HK-2 (cell line): ENCODE measurements around the gene NUDT17.

Experiments used
- DNase-seq: peaks from one replicate; pipeline ENCODE4 v3.0.0-alpha.2; 2018; ENCODE audit not compliant: unreplicated experiment

The NUDT17 gene

DNA sequence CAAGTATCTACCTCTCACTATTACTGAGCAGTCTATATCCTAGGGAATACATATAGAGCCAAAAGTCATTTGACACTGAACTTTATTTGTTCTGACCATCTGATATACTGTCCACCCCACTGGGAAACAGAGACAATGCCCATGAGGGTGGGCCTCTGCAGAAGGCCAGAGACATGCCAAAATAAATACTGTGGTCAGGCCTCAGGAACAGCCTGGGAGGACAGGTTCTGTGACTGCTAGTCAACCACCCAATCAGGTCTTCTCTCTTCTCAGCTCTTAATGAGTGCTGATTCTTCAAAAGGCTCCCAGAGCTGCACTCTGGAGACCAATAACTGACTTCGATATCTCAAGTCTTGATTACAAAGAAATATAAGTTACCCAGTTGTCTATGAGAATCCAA, 45.7 kb downstream of the NUDT17 start:
- no peak for DNase-seq

DNA sequence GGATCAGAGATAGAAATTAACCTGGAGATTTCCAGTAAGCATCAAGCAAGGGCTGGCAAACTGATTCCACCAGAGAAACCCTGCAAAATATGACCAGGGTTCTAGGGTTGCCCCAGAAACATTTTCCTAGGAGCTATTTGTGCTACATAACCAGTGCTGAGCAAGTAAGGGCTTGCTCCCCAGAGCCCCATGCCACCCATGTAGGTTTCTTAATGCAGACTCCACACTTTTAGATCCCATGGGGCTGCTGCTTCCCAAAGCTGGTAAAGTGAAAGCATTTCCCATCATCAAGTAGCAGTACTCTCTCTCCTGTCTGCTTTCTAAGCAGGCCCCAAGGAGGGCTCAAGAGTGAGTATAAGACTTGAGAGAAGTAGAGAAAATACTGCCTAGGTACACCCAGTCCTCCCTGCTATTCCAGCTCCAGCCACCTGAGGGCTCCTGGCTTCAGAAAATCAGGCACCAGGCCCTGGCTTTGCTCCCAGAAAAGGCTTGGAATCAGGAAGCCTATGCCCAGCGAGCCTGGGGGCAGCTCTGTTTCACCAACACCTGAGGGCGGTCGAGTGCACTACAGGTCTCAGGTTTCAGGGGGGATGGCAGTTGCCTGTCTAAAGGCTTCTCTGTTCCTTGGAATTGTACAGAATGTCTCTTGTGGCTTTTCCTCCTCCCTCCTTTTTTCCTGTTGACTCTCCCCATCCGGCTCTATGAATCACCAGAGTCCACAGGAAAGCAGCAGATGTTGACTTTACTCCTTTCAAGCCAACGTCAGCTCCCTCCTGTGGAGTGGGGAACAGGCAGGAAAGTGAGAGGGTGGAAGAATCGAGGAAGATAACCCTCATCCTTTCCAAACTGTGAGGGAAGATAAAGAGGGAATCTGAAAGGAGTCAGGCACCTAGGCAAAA, 46.4 kb downstream of the NUDT17 start:
- DNase-seq: peak; percentile 98

DNA sequence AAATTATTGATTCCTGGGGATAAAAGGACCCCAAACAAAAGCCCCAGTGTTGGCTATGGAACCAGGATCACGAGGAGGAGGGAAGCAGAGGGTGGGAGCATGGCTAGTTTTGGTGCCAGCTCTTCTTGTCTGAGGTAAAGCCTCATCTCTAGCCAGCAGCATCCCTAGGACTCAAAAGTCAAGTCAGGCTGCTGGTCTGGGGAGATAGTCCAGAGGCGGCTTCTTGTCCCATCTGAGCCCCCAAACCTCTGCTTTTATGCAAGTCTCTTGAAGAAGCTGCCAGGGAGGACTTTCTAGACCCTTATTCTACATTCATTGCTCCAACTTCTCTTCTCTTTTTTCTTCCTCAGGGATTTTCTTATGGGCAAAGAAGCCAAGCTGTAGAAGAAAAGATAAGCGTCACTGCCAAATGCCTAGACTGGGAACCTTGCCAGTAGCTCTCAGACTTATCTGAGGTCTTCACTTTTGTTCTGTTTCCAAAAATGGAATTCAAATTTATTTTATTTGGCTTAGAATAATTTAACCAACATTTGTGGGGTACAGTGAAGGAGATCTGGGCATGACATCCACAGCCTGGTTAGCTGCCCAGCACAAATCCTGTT, 47.2 kb downstream of the NUDT17 start:
- DNase-seq: no peak

DNA sequence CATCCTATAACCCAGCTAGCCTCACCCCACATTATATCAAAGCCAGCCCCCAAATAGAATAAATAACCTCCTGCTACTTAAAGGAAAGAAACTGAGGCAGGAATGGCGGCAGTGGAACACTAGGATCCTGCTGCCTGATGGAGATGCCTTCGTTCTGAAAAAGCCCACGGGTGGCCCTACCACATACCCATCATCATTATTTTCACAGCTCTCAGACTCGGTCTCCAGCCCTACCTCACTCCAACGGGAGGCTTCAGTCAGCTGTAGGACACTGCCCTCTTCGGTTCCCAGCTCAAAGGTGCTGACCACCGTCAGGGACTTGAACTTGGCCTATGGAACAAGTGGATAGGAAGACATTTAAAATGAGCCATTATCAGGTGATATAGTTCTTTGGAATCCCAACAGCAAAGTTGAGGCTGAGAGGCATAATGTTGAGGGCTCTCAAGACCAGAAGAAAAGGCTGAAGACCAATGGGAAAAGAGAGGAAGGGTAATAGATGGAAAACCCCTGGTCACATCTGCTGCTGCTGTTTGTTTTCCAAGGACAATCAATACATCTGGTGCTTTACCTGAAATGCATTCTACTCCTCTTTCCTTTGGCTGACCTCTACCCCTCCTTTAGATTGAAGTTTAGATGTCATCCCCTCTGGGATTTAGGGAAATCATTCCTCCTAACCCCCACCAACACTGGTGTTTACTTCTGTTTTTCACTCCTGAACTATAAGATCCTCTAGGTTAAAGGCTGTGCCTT, 48.1 kb downstream of the NUDT17 start:
- DNase-seq: no peak

DNA sequence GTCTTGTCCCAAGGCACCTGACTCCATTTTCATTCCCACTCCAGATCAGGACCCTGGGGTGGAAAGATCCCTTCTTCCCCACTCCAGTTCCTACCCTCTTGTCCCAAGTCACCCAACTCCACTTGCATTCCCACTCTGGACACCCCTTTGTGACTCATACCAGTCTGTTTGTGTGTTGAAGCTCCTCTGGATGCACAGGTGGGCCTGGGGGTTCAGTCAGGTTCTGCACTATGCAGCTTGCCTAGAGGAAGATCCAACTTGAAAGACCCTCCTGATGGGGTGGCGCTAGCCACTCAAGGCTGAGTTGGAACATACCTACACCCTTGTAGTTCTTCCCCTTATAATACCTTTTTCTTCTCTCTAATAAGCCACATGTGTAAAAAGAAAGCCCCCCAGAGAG, 50.0 kb downstream of the NUDT17 start:
- no peak for DNase-seq

DNA sequence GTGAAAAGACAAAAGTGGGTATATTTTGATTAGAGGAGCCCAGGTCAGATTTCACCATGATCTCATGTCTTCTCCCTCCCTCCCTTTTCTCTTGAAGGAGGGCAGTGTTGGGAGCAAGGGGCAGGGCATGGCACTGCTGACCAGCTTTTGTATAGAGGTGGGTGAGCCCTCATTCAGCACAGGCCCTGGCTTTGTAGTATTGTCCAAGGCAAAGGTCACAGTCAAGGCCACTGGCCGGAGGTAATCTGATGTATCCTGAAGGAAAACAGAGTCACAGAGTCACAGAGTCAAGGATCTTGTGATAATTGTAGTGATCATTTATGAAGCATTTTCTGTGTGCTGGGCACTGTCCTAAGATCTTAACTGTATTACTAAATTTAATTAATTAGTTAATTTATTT, 52.5 kb downstream of the NUDT17 start:
- no peak for DNase-seq
